ENCODE measurements around the gene AQR.

Gene AQR

GRCh38 chr15:34969340-34970097, at the start of gene AQR:
AQR (minus strand) TSS chr15:34969742; CDS start chr15:34969613, 129 bp downstream.
- H3K36me3 Mint-ChIP-seq (ENCODE audit: low read depth) = peaks cover 13% of the 10 kb centered on the region
- peak within 1 kb of the TSS; percentile 94 for H3K4me3 Mint-ChIP-seq
- peaks cover 23% of the 10 kb centered on the region for H3K4me1 Mint-ChIP-seq (ENCODE audit: low read depth)
- H3K9me3 Mint-ChIP-seq = no peaks in the 10 kb centered on the region
- DNase-seq (ENCODE audit: low spot score) = peak; percentile 89
- H3K27ac Mint-ChIP-seq = peak within 1 kb of the TSS; percentile 96
- no peaks in the 10 kb centered on the region for H3K27me3 Mint-ChIP-seq (ENCODE audit: low read depth)

- Mint-ChIP-seq H3K27ac (no peak overlapping the region), H3K4me3 (no peak overlapping the region), H3K27me3 (ENCODE audit: low read depth) (peaks cover 10% of the 10 kb centered on the region), H3K36me3 (ENCODE audit: low read depth) (no peaks in the 10 kb centered on the region), H3K9me3 (no peaks in the 10 kb centered on the region), H3K4me1 (ENCODE audit: low read depth) (no peaks in the 10 kb centered on the region)
- no peak for DNase-seq (ENCODE audit: low spot score)
Observed at GRCh38 chr15:35014241-35014640, 44.7 kb upstream of the AQR start.

GRCh38 chr15:35013370-35013769, 43.8 kb upstream of the AQR start:
- no peak overlapping the region for H3K4me3 Mint-ChIP-seq
- no peaks in the 10 kb centered on the region for H3K9me3 Mint-ChIP-seq

GRCh38 chr15:35007397-35007796, 37.9 kb upstream of the AQR start:
- Mint-ChIP-seq H3K4me1 (ENCODE audit: low read depth) (no peaks in the 10 kb centered on the region), H3K27me3 (ENCODE audit: low read depth) (peaks cover 2% of the 10 kb centered on the region), H3K36me3 (ENCODE audit: low read depth) (no peaks in the 10 kb centered on the region), H3K9me3 (no peaks in the 10 kb centered on the region), H3K27ac (no peak overlapping the region), H3K4me3 (no peak overlapping the region)
- no peak for DNase-seq (ENCODE audit: low spot score)

More at GRCh38 chr15:35013370-35013769, 43.8 kb upstream of the AQR start:
- Mint-ChIP-seq H3K4me1 (ENCODE audit: low read depth) (no peaks in the 10 kb centered on the region), H3K27me3 (ENCODE audit: low read depth) (peaks cover 10% of the 10 kb centered on the region), H3K27ac (no peak overlapping the region), H3K36me3 (ENCODE audit: low read depth) (no peaks in the 10 kb centered on the region)
- DNase-seq (ENCODE audit: low spot score) = no peak

GRCh38 chr15:35005933-35006332, 36.4 kb upstream of the AQR start:
- Mint-ChIP-seq H3K27ac (no peak overlapping the region), H3K9me3 (no peaks in the 10 kb centered on the region), H3K36me3 (ENCODE audit: low read depth) (no peaks in the 10 kb centered on the region), H3K4me1 (ENCODE audit: low read depth) (no peaks in the 10 kb centered on the region), H3K27me3 (ENCODE audit: low read depth) (peaks cover 2% of the 10 kb centered on the region), H3K4me3 (no peak overlapping the region)
- no peak for DNase-seq (ENCODE audit: low spot score)

- peaks cover 2% of the 10 kb centered on the region for H3K27me3 Mint-ChIP-seq (ENCODE audit: low read depth)
Observed at GRCh38 chr15:35003928-35004327, 34.4 kb upstream of the AQR start.

GRCh38 chr15:35000511-35000910, 31.0 kb upstream of the AQR start:
- no peak for DNase-seq (ENCODE audit: low spot score)
- no peaks in the 10 kb centered on the region for H3K9me3 Mint-ChIP-seq

More at GRCh38 chr15:35003928-35004327, 34.4 kb upstream of the AQR start:
- no peak overlapping the region for H3K4me3 Mint-ChIP-seq
- H3K36me3 Mint-ChIP-seq (ENCODE audit: low read depth) = no peaks in the 10 kb centered on the region
- no peaks in the 10 kb centered on the region for H3K4me1 Mint-ChIP-seq (ENCODE audit: low read depth)
- DNase-seq (ENCODE audit: low spot score) = no peak
- H3K9me3 Mint-ChIP-seq = no peaks in the 10 kb centered on the region
- H3K27ac Mint-ChIP-seq = no peak overlapping the region

GRCh38 chr15:34999906-35000305, 30.4 kb upstream of the AQR start:
- Mint-ChIP-seq H3K27ac (no peak overlapping the region), H3K4me1 (ENCODE audit: low read depth) (peaks cover 9% of the 10 kb centered on the region), H3K9me3 (no peaks in the 10 kb centered on the region), H3K36me3 (ENCODE audit: low read depth) (no peaks in the 10 kb centered on the region), H3K4me3 (no peak overlapping the region), H3K27me3 (ENCODE audit: low read depth) (peaks cover 10% of the 10 kb centered on the region)
- no peak for DNase-seq (ENCODE audit: low spot score)

More at GRCh38 chr15:35000511-35000910, 31.0 kb upstream of the AQR start:
- Mint-ChIP-seq H3K27ac (no peak overlapping the region), H3K27me3 (ENCODE audit: low read depth) (peaks cover 7% of the 10 kb centered on the region), H3K36me3 (ENCODE audit: low read depth) (no peaks in the 10 kb centered on the region), H3K4me1 (ENCODE audit: low read depth) (peaks cover 4% of the 10 kb centered on the region), H3K4me3 (no peak overlapping the region)

GRCh38 chr15:34994925-34995324, 25.4 kb upstream of the AQR start:
- Mint-ChIP-seq H3K36me3 (ENCODE audit: low read depth) (no peaks in the 10 kb centered on the region), H3K27me3 (ENCODE audit: low read depth) (peaks cover 7% of the 10 kb centered on the region), H3K9me3 (peaks cover 5% of the 10 kb centered on the region), H3K27ac (peak overlapping the region; percentile 94), H3K4me1 (ENCODE audit: low read depth) (peaks cover 37% of the 10 kb centered on the region), H3K4me3 (no peak overlapping the region)
- no peak for DNase-seq (ENCODE audit: low spot score)

- no peaks in the 10 kb centered on the region for H3K36me3 Mint-ChIP-seq (ENCODE audit: low read depth)
- H3K27ac Mint-ChIP-seq = peak overlapping the region; percentile 94
- peaks cover 7% of the 10 kb centered on the region for H3K27me3 Mint-ChIP-seq (ENCODE audit: low read depth)
- peak overlapping the region; percentile 69 for H3K4me3 Mint-ChIP-seq
- peaks cover 5% of the 10 kb centered on the region for H3K9me3 Mint-ChIP-seq
- peak; percentile 70 for DNase-seq (ENCODE audit: low spot score)
- H3K4me1 Mint-ChIP-seq (ENCODE audit: low read depth) = peaks cover 47% of the 10 kb centered on the region
Observed at GRCh38 chr15:34993877-34994276, 24.3 kb upstream of the AQR start.

GRCh38 chr15:34993412-34993811, 23.9 kb upstream of the AQR start:
- H3K27me3 Mint-ChIP-seq (ENCODE audit: low read depth) = peaks cover 7% of the 10 kb centered on the region
- no peaks in the 10 kb centered on the region for H3K36me3 Mint-ChIP-seq (ENCODE audit: low read depth)
- H3K27ac Mint-ChIP-seq = peak overlapping the region; percentile 94
- peaks cover 47% of the 10 kb centered on the region for H3K4me1 Mint-ChIP-seq (ENCODE audit: low read depth)
- peaks cover 5% of the 10 kb centered on the region for H3K9me3 Mint-ChIP-seq
- DNase-seq (ENCODE audit: low spot score) = peak; percentile 35
- H3K4me3 Mint-ChIP-seq = peak overlapping the region; percentile 69

- Mint-ChIP-seq H3K36me3 (ENCODE audit: low read depth) (peaks cover 24% of the 10 kb centered on the region), H3K27ac (peak within 1 kb of the TSS; percentile 97), H3K9me3 (peaks cover 2% of the 10 kb centered on the region), H3K27me3 (ENCODE audit: low read depth) (no peaks in the 10 kb centered on the region), H3K4me3 (peak within 1 kb of the TSS; percentile 94), H3K4me1 (ENCODE audit: low read depth) (peaks cover 41% of the 10 kb centered on the region)
- DNase-seq (ENCODE audit: low spot score) = peak; percentile 84
Observed at GRCh38 chr15:34988027-34988902, 18.7 kb upstream of the AQR start, which contains the start of gene ZNF770. ZNF770 (minus strand) TSS chr15:34988287; CDS start chr15:34983434, 4,853 bp downstream.

- no peak for DNase-seq (ENCODE audit: low spot score)
- H3K27me3 Mint-ChIP-seq (ENCODE audit: low read depth) = no peaks in the 10 kb centered on the region
Observed at GRCh38 chr15:34987609-34988026, 18.1 kb upstream of the AQR start.

More at GRCh38 chr15:34987609-34988026, 18.1 kb upstream of the AQR start:
- Mint-ChIP-seq H3K4me3 (peak overlapping the region; percentile 94), H3K27ac (peak overlapping the region; percentile 97), H3K4me1 (ENCODE audit: low read depth) (peaks cover 34% of the 10 kb centered on the region), H3K9me3 (no peaks in the 10 kb centered on the region), H3K36me3 (ENCODE audit: low read depth) (peaks cover 30% of the 10 kb centered on the region)
